HS-27A (cell line): ENCODE measurements around the gene FGF12.

Experiments
- DNase-seq: peaks from one replicate; pipeline ENCODE4 v3.0.0-alpha.2; 2012; ENCODE audit warnings: low read depth, missing footprints

FGF12 gene

GRCh38 chr3:192186498-192186897 is 540.8 kb downstream of the FGF12 start:
- no peak for DNase-seq

- no peak for DNase-seq
These were observed 541.3 kb downstream of the FGF12 start for GRCh38 chr3:192186045-192186444.

DNA sequence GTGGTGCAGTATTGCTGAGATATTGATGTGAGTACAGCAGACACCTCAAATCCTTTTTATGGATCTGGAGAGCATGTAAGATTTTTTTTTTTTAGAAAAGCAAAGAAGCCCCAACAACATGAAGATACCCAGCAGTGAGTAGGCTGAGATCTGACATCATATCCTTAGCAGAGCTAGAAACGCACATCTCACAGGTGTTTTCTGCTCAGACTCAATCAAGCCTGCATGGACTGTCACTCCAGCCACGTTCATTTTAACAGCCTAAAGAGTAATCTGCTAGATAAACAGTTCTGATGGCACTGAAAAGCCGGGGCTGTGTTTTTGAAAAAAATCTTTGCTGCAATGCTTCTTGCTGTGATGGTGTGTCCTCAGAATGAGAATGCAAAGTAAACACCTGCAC is 544.2 kb downstream of the FGF12 start:
- no peak for DNase-seq

DNA sequence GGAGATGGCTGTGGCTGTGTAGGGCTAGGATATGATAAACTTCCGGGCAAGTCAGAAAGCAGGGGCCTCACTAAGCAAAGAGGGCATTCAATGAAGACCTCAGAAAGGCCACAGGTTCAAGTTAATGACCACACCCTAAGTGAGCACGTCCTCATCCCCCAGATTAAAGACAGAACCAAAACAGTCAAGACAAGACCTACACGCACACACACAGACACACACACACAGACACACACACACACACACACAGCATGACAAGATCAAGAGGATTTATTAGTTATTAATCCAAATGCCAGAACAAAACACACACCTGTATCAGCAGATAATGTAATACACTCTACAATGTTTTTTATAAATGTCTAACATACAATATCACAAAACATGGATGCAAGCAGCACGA is 546.2 kb downstream of the FGF12 start:
- no peak for DNase-seq

GRCh38 chr3:192177383-192177782 is 550.0 kb downstream of the FGF12 start:
- no peak for DNase-seq

GRCh38 chr3:192174283-192174682 is 553.1 kb downstream of the FGF12 start:
- no peak for DNase-seq

DNA sequence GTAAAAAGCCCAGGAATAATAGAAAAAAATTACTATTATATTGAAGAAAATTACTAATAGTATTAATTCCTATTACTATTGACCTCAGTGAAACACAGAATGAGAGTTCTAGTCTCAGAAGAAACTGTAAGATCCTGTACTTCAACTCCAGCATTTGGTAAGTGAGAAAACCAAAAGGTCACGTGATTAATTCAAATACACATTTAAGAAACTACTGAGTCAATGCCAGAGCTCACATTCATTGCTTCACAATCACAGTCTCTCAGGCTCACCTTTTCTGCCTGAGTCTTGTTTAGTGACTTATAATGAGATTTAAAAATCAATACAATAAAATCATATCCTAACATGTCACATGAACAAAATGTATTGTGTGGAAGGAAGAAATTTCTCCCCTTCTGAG is 556.1 kb downstream of the FGF12 start:
- no peak for DNase-seq

DNA sequence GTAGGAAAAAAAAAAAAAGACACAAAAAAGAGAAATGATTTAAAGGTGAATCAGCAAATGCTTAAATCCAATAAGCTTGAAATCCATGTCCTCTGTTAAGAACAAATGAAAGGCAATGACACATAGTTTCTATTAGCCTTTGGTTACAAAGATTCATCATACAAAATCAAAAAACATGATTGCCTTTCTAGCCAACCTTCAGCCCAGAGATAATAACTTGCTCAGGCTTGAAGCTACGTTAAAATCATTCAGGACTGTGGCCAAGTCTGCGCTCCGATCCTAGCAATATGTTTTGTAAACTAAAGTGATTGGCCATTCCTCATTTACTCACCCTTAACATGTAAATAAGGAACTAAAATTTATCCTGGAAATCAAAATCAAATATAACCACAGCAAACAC is 556.7 kb downstream of the FGF12 start:
- DNase-seq, result no peak

- DNase-seq, result no peak
These were observed 557.3 kb downstream of the FGF12 start for GRCh38 chr3:192170031-192170430.

DNA sequence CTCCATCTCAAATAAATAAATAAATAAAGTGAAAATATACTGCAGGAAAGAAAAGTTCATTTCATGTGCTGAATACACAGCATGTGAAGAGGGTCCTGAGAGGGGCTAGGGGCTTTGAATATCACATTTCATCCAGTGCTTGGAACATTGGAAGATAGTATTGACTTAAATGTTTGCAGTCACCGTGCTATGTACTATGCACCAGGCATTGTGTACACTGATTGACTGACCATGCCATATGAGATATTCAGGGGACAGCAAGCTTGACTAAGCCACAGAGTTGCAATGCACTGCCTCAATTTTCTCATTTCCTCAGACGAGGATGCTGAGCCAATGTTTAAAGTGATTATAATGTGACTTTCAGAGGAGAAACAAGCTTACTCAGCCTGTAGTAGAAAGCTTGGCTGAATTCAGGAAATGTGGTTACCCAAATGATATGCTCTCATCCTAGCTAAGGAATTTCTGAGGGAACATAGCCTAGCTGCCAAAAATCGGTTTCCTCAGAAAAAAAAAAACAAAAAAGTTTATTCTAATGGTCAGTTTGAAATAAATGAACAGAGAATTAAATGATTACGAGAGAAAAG is 557.9 kb downstream of the FGF12 start:
- DNase-seq, result no peak

- no peak for DNase-seq
These were observed 559.1 kb downstream of the FGF12 start for GRCh38 chr3:192168202-192168601.

GRCh38 chr3:192165552-192165951 is 561.8 kb downstream of the FGF12 start:
- no peak for DNase-seq

DNA sequence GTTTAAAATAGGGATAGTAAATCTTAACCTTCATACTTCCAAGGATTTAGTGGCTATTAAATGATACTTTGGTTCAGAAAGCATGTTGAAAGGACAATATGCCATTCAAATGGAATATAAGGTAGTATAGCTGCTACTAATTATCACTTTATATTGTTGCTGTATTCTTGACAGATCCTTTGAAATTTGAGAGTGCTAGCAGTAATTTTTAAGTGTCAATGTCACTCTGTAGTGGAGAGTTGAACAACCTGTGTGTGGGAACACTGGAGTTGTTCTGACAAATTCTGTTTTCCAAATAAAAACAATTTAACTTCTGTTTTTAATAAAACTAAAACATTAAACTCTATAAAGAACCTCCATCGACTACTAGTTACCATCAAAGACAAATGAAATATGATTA is 565.7 kb downstream of the FGF12 start:
- DNase-seq, result no peak

GRCh38 chr3:192156382-192156781 is 571.0 kb downstream of the FGF12 start:
- no peak for DNase-seq

DNA sequence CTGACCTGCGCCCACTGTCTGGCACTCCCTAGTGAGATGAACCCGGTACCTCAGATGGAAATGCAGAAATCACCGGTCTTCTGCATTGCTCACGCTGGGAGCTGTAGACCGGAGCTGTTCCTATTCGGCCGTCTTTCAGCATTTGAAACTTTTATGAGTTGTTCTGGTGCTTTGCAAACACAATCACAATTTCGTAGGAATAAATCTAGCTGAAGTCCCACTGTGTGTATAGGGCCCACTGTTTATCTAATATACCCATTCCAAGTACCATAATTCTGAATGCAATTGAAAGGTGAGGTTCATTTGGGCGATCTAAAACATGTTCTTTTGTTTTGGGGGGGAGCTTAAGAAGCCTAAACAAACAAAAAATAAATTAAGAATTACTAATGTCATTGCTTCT is 572.1 kb downstream of the FGF12 start:
- no peak for DNase-seq

DNA sequence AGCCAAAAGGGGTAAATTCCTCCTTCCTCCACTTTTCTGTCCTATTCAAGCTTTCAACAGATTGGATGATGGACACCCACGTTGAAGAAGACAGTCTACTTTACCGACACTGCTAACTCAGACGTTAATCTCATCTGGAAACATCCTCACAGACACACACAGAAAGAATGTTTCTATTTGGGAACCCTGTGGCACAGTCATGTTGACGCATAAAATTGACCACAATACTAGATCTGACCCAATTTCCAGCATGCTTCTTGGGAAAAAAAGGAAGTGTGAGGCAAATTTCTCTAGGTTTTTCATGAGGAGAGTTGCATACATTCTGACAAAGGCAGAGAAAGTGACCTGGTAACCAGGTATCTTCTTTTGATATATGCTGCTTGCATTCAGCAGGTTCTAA is 594.1 kb downstream of the FGF12 start:
- peak; percentile 15 for DNase-seq

DNA sequence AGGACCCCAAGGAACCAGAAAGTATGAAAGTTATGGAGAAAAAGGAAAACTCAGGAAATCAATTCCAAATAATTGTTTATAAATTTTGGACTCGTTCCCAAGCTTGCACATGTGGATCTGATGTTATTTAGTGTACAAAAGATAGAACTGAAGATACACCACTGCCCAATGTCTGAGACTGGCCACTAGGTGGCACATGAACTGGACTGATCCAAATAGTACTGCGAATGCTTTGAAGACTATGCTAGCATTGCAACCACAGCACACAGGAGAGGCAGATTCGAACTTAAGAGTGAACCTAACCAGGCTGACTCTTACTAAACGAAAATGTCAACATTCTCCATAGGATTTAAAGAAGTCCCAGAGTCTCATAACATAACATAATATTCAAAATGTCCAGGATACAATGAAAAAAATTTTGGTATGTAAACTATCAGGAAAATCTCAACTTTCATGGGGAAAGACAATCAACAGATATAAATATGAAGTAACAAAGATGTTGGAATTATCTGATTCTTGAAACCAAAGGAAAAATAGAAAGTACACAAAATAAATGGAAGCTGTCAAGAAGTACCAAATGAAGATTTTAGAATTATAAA is 596.7 kb downstream of the FGF12 start:
- DNase-seq, result no peak

GRCh38 chr3:192129586-192129985 is 597.8 kb downstream of the FGF12 start:
- no peak for DNase-seq

- no peak for DNase-seq
These were observed 598.4 kb downstream of the FGF12 start for GRCh38 chr3:192128922-192129321.

DNA sequence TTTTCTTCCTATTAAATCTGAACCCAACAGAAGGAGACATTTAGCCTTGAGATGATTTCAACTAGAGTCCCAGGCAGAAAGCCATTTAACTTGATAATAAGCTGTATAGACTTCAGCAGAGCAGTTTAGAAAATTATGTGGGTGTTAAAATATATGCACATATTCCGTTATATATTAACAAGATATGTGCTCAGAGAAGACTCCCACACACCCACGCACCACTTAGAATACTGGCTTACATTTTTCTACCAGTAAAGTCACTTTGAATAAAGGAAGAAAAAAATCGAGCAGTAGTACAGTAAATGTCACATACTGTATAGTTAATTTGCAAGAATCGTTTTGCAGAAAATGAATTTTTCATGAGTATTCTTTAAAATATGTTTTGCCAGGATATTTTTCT is 599.3 kb downstream of the FGF12 start:
- no peak for DNase-seq

DNA sequence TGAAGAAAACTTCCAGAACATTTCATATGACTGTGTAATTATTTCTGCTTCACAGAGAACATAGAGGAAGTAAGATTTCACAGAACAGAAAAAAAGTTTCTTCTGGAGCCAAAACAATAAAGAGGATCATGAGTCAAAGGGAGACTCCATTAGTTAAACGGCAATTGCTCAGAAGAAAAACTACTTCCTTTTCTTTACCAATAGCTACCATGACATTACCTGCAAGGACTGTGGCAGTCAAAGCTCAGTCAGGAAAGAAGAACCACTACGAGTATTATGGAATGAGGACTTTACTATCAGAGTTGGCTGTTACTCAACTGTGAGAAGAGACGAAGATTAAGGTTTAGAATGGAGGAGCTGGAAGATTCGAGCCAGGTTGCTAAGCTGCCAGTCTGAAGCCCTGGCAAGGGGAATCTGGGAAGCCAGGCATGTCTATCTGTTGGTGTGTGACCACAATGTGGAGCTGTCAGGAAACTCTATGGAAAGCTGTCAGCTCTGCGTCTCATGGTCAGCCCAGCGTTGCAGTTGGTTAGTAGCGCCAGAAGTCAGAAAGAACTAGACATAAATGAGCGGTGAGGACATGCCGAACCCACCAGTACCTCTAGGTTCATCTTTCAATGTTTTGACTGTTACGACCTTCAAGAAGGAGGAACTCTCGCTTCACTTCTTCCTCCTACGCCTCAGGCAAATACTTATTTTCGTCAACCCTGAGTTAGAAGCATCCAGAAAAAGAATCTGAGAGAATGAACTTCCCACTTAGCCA is 604.3 kb downstream of the FGF12 start:
- no peak for DNase-seq

DNA sequence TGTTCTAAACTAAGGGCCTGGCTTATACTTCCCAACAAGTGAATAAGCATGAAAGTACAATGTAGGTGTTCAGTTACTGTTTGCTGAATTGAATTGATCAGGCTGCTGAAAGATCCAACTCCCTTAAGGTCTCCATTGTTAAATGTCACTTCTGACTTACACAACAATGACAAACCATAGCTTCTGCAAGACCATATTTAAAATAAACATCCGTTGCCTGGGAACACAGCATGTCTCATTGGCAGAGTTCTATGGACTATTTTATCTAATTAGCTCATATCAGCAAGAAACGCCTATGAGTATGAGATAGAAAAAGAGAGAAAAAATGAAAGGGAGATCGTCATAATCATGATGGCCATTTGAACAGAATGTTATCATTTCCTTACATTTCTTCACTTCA is 605.4 kb downstream of the FGF12 start:
- DNase-seq, result no peak

- no peak for DNase-seq
These were observed 618.5 kb downstream of the FGF12 start for GRCh38 chr3:192108820-192109219.

- no peak for DNase-seq
These were observed 620.8 kb downstream of the FGF12 start for GRCh38 chr3:192106543-192106942.
